Right lobe of liver (tissue), 6 donors: Measurements from ENCODE around the gene KAT6B. TPM values are rescaled to one million over a fixed set of nuclear protein-coding genes. Genes with fewer than 3 reads are reported as not detected.

Source experiments
- ATAC-seq, 4 donors: fragments of 200-7000 bp; cut with Tn5 transposase; one replicate each; pipeline ENCODE4 v1.9.1; 2020; ENCODE audit warnings: mild to moderate bottlenecking in 4 of 4, moderate library complexity in 4 of 4
- DNase-seq, 3 donors: peaks; one replicate each; pipeline ENCODE4 v3.0.0-alpha.2; 2020
- H3K27ac ChIP-seq, 3 donors: fragments of 200-600 bp; one replicate each; pipeline ENCODE4 v1.8.0; 2022
- H3K27me3 ChIP-seq, 2 donors: fragments of 200-600 bp; one replicate each; pipeline ENCODE4 v1.8.0; 2022
- H3K36me3 ChIP-seq, 4 donors: fragments of 200-600 bp; sonication (generic) in 1 of 4; one replicate each; pipeline versions ENCODE4 v1.5.1 to v1.8.0; 2017 to 2022; ENCODE audit warnings: control low read depth in 1 of 4
- H3K4me1 ChIP-seq, 4 donors: fragments of 200-600 bp; sonication (generic) in 1 of 4; one replicate each; pipeline versions ENCODE4 v1.5.1 to v1.8.0; 2017 to 2022; ENCODE audit warnings: control low read depth in 1 of 4
- H3K4me3 ChIP-seq, 3 donors: fragments of 200-600 bp; one replicate each; pipeline ENCODE4 v1.8.0; 2022
- H3K9me3 ChIP-seq, 4 donors: fragments of 200-600 bp; sonication (generic) in 1 of 4; one replicate each; pipeline versions ENCODE4 v1.5.1 to v1.8.0; 2017 to 2022; ENCODE audit warnings: control low read depth in 1 of 4
- CTCF ChIP-seq, 4 donors: fragments of 200-600 bp in 3 of 4; fragments of 450-650 bp in 1 of 4; IDR thresholded peaks; one replicate each; pipeline versions ENCODE4 v1.5.1 to v1.8.0; 2016 to 2022; ENCODE audit warnings: antibody characterized with exemption in 4 of 4, mild to moderate bottlenecking in 2 of 4
- POLR2A ChIP-seq: fragments of 450-650 bp; IDR thresholded peaks from one replicate; pipeline ENCODE4 v1.6.1; 2017; ENCODE audit warnings: antibody characterized with exemption, mild to moderate bottlenecking
- WGBS: methylation state at CpG from one replicate; pipeline ENCODE4 v1.1.6; 2018; ENCODE audit warnings: low coverage, low lambda C conversion rate; ENCODE audit not compliant: insufficient coverage; ENCODE audit errors: missing lambda C conversion rate; 5-methylcytosine and 5-hydroxymethylcytosine counted together
- intact Hi-C, 2 donors: fragments of 100-400 bp; cut with DNase I; formaldehyde crosslinking; loops; one replicate each; pipeline versions ENCODE4 v1.11.2 to v1.14.1; 2022
- total RNA-seq, 6 experiments: library from RNA; depleted of rRNA in 2 of 6; stranded (reverse); fragments of >200 nt in 2 of 6; fragmentation: NEBNext Ultra II Directional in 3 of 6; extraction: Animal tissue kit (Norgen Biotek cat#: 25700) in 3 of 6; gene quantifications; one replicate each; pipeline versions ENCODE4 v1.1.0 to v1.2.4, GENCODE V29; 2016 to 2023
- donor health status: DM: no; HTN: yes; CAD: no.
- donor health status: DM: no; HTN: no; CAD: no.
- donor health status: DM: no; HTN: no; CAD: no.
- donor health status: DM: no; HTN: yes; CAD: no.
- donor health status: DM: no; HTN: yes; CAD: no.

Gene KAT6B
- total RNA-seq, 6 experiments from 2014 or later: 9.2 to 17.1 (median 10.3) TPM

- intact Hi-C loops: no loop called here
- Histone ChIP-seq H3K27me3 (no peaks in the 10 kb centered on the region), H3K9me3 (no peaks in the 10 kb centered on the region), H3K36me3 (peaks cover 0 to under 1% (median 0%) of the 10 kb centered on the region in 4 donors), H3K4me3 (no peak overlapping the region), H3K4me1 (peaks cover 0 to 13% (median 0%) of the 10 kb centered on the region in 4 donors), H3K27ac (no peak overlapping the region)
- 71% methylated on average over 5 of the region's 5 CpGs for WGBS
- TF ChIP-seq POLR2A (no peak), CTCF (IDR thresholded peaks at IDR 0.05) (no peak)
- no peak for DNase-seq
- no peak for ATAC-seq
Observed at GRCh38 chr10:75015442-75015841, 189.0 kb downstream of the KAT6B start.

GRCh38 chr10:75016325-75016724, 189.9 kb downstream of the KAT6B start:
- WGBS: 58% methylated on average over 2 of the region's 3 CpGs
- intact Hi-C loops: no loop called here
- Histone ChIP-seq H3K9me3 (no peaks in the 10 kb centered on the region), H3K4me1 (peaks cover 0 to 18% (median 3%) of the 10 kb centered on the region in 4 donors), H3K36me3 (peaks cover 0 to 4% (median 0%) of the 10 kb centered on the region in 4 donors), H3K27me3 (no peaks in the 10 kb centered on the region), H3K4me3 (no peak overlapping the region), H3K27ac (no peak overlapping the region)
- no peak for ATAC-seq
- DNase-seq: no peak
- no peak for TF ChIP-seq POLR2A
- TF ChIP-seq CTCF (IDR thresholded peaks at IDR 0.05): no peak

GRCh38 chr10:75018251-75018650, 191.9 kb downstream of the KAT6B start:
- no peak overlapping the region for H3K27ac ChIP-seq
- peaks cover 0 to 22% (median 5%) of the 10 kb centered on the region in 4 donors for H3K4me1 ChIP-seq
- no peaks in the 10 kb centered on the region for H3K9me3 ChIP-seq
- intact Hi-C loops: no loop called here
- no peak for TF ChIP-seq CTCF (IDR thresholded peaks at IDR 0.05)
- no peak for TF ChIP-seq POLR2A
- ATAC-seq (no peak), DNase-seq (no peak)
- 92% methylated on average over 6 of the region's 6 CpGs for WGBS
- peaks cover 0 to 4% (median 0%) of the 10 kb centered on the region in 4 donors for H3K36me3 ChIP-seq
- H3K27me3 ChIP-seq: no peaks in the 10 kb centered on the region
- no peak overlapping the region for H3K4me3 ChIP-seq

- Histone ChIP-seq H3K27me3 (no peaks in the 10 kb centered on the region), H3K4me3 (no peak overlapping the region), H3K27ac (no peak overlapping the region), H3K36me3 (peaks cover 0 to 4% (median under 1%) of the 10 kb centered on the region in 4 donors), H3K9me3 (no peaks in the 10 kb centered on the region), H3K4me1 (peaks cover 0 to 17% (median 5%) of the 10 kb centered on the region in 4 donors)
- 65% methylated on average over 5 of the region's 8 CpGs for WGBS
- ATAC-seq (no peak), DNase-seq (no peak)
- TF ChIP-seq POLR2A: no peak
- TF ChIP-seq CTCF (IDR thresholded peaks at IDR 0.05): no peak
- intact Hi-C loops: no loop called here
Observed at GRCh38 chr10:75018686-75019307, 192.4 kb downstream of the KAT6B start.
